Fibroblast of skin of scalp (primary cell): ENCODE results near the gene WBP1L.
A peak's percentile ranks its signal among the peaks of the same experiment; 100 is the strongest.
"Not testable (repeated sequence)": the region's sequence is repeated elsewhere in the genome, so short reads cannot be mapped to it uniquely, and the experiment has no call there.

Experiments used
- DNase-seq: peaks from one replicate; pipeline ENCODE4 v3.0.0-alpha.2; 2013

Gene WBP1L

GRCh38 chr10:102813017-102813541 is 69.3 kb downstream of the WBP1L start:
- DNase-seq: no peak

GRCh38 chr10:102813734-102814452 is 70.1 kb downstream of the WBP1L start:
- no peak for DNase-seq

GRCh38 chr10:102814453-102814871 is 70.7 kb downstream of the WBP1L start:
- peak; percentile 33 for DNase-seq

GRCh38 chr10:102814873-102815661 is 71.3 kb downstream of the WBP1L start:
- peak; percentile 60 for DNase-seq

- peak; percentile 66 for DNase-seq
Measured at GRCh38 chr10:102815790-102816549, 72.2 kb downstream of the WBP1L start.

GRCh38 chr10:102817175-102817574 is 73.4 kb downstream of the WBP1L start:
- no peak for DNase-seq

- DNase-seq: no peak
Measured at GRCh38 chr10:102819054-102819453, 75.3 kb downstream of the WBP1L start.

GRCh38 chr10:102820008-102820407 is 76.3 kb downstream of the WBP1L start:
- DNase-seq: not testable (repeated sequence)

- no peak for DNase-seq
Measured at GRCh38 chr10:102822222-102822621, 78.5 kb downstream of the WBP1L start.

GRCh38 chr10:102824664-102825063 is 80.9 kb downstream of the WBP1L start:
- no peak for DNase-seq

GRCh38 chr10:102826148-102826796 is 82.5 kb downstream of the WBP1L start:
- no peak for DNase-seq

GRCh38 chr10:102827597-102827975 is 83.8 kb downstream of the WBP1L start:
- DNase-seq: no peak

- DNase-seq: peak; percentile 58
Measured at GRCh38 chr10:102831322-102832071, 87.7 kb downstream of the WBP1L start.

GRCh38 chr10:102832248-102832647 is 88.5 kb downstream of the WBP1L start:
- DNase-seq: no peak

GRCh38 chr10:102832987-102833386 is 89.2 kb downstream of the WBP1L start:
- DNase-seq: peak; percentile 41

GRCh38 chr10:102834143-102834542 is 90.4 kb downstream of the WBP1L start:
- no peak for DNase-seq

- peak; percentile 78 for DNase-seq
Measured at GRCh38 chr10:102835007-102835482, 91.3 kb downstream of the WBP1L start.

- no peak for DNase-seq
Measured at GRCh38 chr10:102837230-102837721, 93.5 kb downstream of the WBP1L start, which contains the start of gene CYP17A1. Gene CYP17A1 (minus strand): TSS chr10:102837413. CDS start chr10:102837361, 52 bp downstream.

GRCh38 chr10:102838276-102838927 is 94.7 kb downstream of the WBP1L start:
- not testable (repeated sequence) for DNase-seq

GRCh38 chr10:102841827-102842345 is 98.1 kb downstream of the WBP1L start:
- no peak for DNase-seq
